ENCODE measurements around the gene FBXL3.
"Not testable (repeated sequence)": the region's sequence is repeated elsewhere in the genome, so short reads cannot be mapped to it uniquely, and the experiment has no call there.

FBXL3 gene

DNA sequence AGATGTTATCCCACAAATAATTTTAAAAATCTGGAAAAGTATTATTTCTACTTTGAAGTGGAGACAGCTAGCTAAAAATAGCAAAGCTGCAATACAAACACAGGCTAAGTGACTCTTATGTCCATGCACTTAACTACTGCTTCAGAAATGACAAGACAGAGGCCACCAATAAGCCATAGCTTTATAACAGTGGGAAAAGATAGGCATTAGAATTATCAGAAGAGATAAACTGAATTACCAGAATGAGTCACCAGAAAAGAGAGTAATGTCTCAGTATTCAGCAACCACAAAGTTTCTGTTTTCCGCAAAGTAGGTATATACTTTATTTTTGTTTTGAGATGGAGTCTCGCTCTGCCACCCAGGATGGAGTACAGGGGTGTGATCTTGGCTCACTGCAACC lies 17.9 kb downstream of the FBXL3 start:
- H3K4me1 ChIP-seq, result no peaks in the 10 kb centered on the region
- TF ChIP-seq, protein P1, sequence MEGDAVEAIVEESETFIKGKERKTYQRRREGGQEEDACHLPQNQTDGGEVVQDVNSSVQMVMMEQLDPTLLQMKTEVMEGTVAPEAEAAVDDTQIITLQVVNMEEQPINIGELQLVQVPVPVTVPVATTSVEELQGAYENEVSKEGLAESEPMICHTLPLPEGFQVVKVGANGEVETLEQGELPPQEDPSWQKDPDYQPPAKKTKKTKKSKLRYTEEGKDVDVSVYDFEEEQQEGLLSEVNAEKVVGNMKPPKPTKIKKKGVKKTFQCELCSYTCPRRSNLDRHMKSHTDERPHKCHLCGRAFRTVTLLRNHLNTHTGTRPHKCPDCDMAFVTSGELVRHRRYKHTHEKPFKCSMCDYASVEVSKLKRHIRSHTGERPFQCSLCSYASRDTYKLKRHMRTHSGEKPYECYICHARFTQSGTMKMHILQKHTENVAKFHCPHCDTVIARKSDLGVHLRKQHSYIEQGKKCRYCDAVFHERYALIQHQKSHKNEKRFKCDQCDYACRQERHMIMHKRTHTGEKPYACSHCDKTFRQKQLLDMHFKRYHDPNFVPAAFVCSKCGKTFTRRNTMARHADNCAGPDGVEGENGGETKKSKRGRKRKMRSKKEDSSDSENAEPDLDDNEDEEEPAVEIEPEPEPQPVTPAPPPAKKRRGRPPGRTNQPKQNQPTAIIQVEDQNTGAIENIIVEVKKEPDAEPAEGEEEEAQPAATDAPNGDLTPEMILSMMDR (IDR thresholded peaks at IDR 0.05), result no peak
- no peaks in the 10 kb centered on the region for H3K36me3 ChIP-seq (ENCODE audit: control insufficient read depth, insufficient read depth, low read length)
- no peak overlapping the region for H3K4me2 ChIP-seq (ENCODE audit: low read length)
- no peak overlapping the region for H3K27ac ChIP-seq
- H3K4me3 ChIP-seq (ENCODE audit: low read depth, low read length), result no peak overlapping the region
- no peak overlapping the region for H3K9ac ChIP-seq
- H3K27me3 ChIP-seq (ENCODE audit: control insufficient read depth, insufficient read depth, low read length), result no peaks in the 10 kb centered on the region
- no peaks in the 10 kb centered on the region for H3K79me2 ChIP-seq
- no peak overlapping the region for H2AFZ ChIP-seq
- H3K9me3 ChIP-seq (ENCODE audit: control insufficient read depth, low read length), result no peaks in the 10 kb centered on the region

GRCh38 chr13:77008337-77008736 lies 18.6 kb downstream of the FBXL3 start:
- H3K27ac ChIP-seq; H3K4me2 ChIP-seq (ENCODE audit: low read length); H3K4me1 ChIP-seq; H3K9ac ChIP-seq; H2AFZ ChIP-seq; H3K36me3 ChIP-seq (ENCODE audit: control insufficient read depth, insufficient read depth, low read length); H3K4me3 ChIP-seq (ENCODE audit: low read depth, low read length); H3K27me3 ChIP-seq (ENCODE audit: control insufficient read depth, insufficient read depth, low read length); H3K9me3 ChIP-seq (ENCODE audit: control insufficient read depth, low read length); H3K79me2 ChIP-seq: not testable (repeated sequence)

DNA sequence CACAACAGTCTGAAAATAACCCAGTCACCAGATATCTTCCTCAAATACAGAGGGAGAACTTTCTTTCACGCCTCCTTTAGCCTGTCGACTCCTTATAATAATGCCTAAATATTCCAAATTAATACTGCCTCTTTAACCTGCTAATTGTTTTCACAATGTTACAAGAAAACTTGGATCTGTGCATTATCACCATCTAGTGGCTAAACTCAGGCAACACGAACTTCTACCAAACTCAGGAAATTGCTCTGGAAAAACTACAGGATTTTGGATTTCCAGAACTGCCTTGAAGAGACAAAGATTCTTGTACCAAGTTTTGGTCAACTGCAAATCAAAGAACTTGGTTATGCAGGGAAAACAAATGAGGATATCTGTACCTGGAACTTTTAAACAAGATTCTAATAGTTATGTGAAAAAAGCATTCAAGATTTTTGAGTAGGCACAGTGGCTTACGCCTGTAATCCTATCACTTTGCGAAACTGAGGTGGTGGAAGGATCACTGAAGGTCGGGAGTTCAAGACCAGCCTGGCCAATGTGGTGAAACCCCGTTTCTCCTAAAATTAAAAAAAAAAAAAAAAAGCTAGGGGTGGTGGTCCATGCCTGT lies 24.3 kb downstream of the FBXL3 start:
- no peak overlapping the region for H3K4me2 ChIP-seq (ENCODE audit: low read length)
- H3K9me3 ChIP-seq (ENCODE audit: control insufficient read depth, low read length), result no peaks in the 10 kb centered on the region
- no peaks in the 10 kb centered on the region for H3K4me1 ChIP-seq
- no peak overlapping the region for H2AFZ ChIP-seq
- H3K79me2 ChIP-seq, result no peaks in the 10 kb centered on the region
- TF ChIP-seq, protein P1 (IDR thresholded peaks at IDR 0.05), result peak; percentile 51
- no peaks in the 10 kb centered on the region for H3K36me3 ChIP-seq (ENCODE audit: control insufficient read depth, insufficient read depth, low read length)
- no peak overlapping the region for H3K9ac ChIP-seq
- no peak overlapping the region for H3K27ac ChIP-seq
- H3K4me3 ChIP-seq (ENCODE audit: low read depth, low read length), result no peak overlapping the region
- no peaks in the 10 kb centered on the region for H3K27me3 ChIP-seq (ENCODE audit: control insufficient read depth, insufficient read depth, low read length)

DNA sequence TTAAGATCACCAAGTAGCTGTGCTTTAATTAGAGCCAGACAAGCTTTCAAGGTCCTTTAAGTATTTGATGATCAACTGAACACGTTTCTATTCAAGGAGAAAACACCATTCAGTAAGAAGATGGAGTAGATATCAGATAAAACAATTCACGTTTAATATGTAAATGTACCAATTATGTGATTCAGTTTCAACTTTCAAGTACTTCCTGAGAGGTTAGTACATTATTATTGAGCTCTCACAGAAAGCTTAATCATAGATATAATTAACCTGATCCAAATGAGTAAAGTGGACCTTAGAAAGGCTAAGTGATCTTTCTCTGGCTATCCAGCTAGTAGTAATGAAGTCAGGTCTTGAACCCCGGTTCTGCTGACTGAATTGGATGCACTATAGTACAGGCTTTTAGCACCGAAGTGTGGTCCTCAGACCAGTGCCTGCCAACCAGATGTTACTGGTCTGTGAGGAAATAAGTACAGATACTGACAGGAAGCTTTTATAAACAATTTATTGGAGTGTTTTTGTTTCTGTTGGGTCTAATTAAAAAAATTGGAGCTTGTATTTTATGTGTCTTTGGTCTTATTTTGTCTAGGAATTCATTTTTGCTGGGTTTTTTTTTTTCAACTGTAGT lies 24.9 kb downstream of the FBXL3 start:
- Histone ChIP-seq H3K36me3 (ENCODE audit: control insufficient read depth, insufficient read depth, low read length) (no peaks in the 10 kb centered on the region), H3K27ac (no peak overlapping the region), H3K79me2 (no peaks in the 10 kb centered on the region), H3K4me3 (ENCODE audit: low read depth, low read length) (no peak overlapping the region), H3K9ac (no peak overlapping the region), H3K27me3 (ENCODE audit: control insufficient read depth, insufficient read depth, low read length) (no peaks in the 10 kb centered on the region), H2AFZ (no peak overlapping the region), H3K4me1 (no peaks in the 10 kb centered on the region), H3K9me3 (ENCODE audit: control insufficient read depth, low read length) (no peaks in the 10 kb centered on the region), H3K4me2 (ENCODE audit: low read length) (peak overlapping the region; percentile 23)
- TF ChIP-seq, protein P1 (IDR thresholded peaks at IDR 0.05), result no peak

DNA sequence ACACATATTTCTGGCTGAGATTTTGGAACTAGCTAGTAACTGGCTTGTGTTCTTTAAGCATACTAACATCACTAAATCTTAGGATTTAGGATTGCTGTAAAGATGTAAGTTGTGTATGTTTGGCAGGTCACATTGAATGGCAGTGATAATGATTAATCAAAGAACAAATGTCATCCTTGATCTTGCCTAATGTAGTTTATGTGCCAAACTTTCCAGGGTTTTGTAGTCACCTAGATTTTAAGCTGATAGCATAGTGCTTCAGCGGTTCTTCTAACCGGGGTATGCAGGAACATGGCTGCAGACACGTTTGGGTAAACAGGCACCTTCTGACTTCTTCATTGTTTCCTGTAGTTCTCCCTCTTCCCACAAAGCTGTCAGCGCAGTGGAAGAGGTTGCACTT lies 25.4 kb downstream of the FBXL3 start:
- no peaks in the 10 kb centered on the region for H3K9me3 ChIP-seq (ENCODE audit: control insufficient read depth, low read length)
- peak overlapping the region; percentile 23 for H3K4me2 ChIP-seq (ENCODE audit: low read length)
- no peaks in the 10 kb centered on the region for H3K27me3 ChIP-seq (ENCODE audit: control insufficient read depth, insufficient read depth, low read length)
- H3K9ac ChIP-seq, result no peak overlapping the region
- H3K4me3 ChIP-seq (ENCODE audit: low read depth, low read length), result no peak overlapping the region
- H3K36me3 ChIP-seq (ENCODE audit: control insufficient read depth, insufficient read depth, low read length), result no peaks in the 10 kb centered on the region
- no peaks in the 10 kb centered on the region for H3K4me1 ChIP-seq
- H3K27ac ChIP-seq, result no peak overlapping the region
- TF ChIP-seq, protein P1 (IDR thresholded peaks at IDR 0.05), result no peak
- no peaks in the 10 kb centered on the region for H3K79me2 ChIP-seq
- no peak overlapping the region for H2AFZ ChIP-seq
